HepG2 (cell line): ENCODE results near the gene GLG1.
"Not testable (repeated sequence)": the region's sequence is repeated elsewhere in the genome, so short reads cannot be mapped to it uniquely, and the experiment has no call there.

Experiments
- CTCF ChIP-seq: sonication (generic); formaldehyde crosslinking; IDR thresholded peaks from 2 replicates; pipeline ENCODE4 v1.5.0; 2020; ENCODE audit warnings: mild to moderate bottlenecking, missing genetic modification reagents, moderate library complexity
- EZH2 ChIP-seq: conservative IDR thresholded peaks from 2 replicates; pipeline ENCODE4 v1.6.1; 2012; ENCODE audit warnings: mild to moderate bottlenecking, low read depth, low read length, moderate library complexity
- MAZ ChIP-seq, 2 experiments: sonication (generic) in 1 of 2; formaldehyde crosslinking in 1 of 2; IDR thresholded peaks; 2 replicates each; pipeline versions ENCODE4 v1.5.0 to v1.6.1; 2012 to 2020; ENCODE audit warnings: low read depth in 2 of 2, mild to moderate bottlenecking in 2 of 2, borderline replicate concordance in 1 of 2, improper control_type of control experiment in 1 of 2, low read length in 1 of 2, missing genetic modification reagents in 1 of 2, moderate library complexity in 1 of 2
- MEF2D ChIP-seq: sonication (generic); formaldehyde crosslinking; IDR thresholded peaks from 2 replicates; pipeline ENCODE4 v1.5.1; 2020; ENCODE audit warnings: mild to moderate bottlenecking, missing genetic modification reagents
- TAF1 ChIP-seq: sonication (generic); formaldehyde crosslinking; IDR thresholded peaks from 2 replicates; pipeline ENCODE4 v1.4.0; 2020; ENCODE audit warnings: missing genetic modification reagents
- TCF7L2 ChIP-seq: IDR thresholded peaks from 2 replicates; pipeline ENCODE4 v1.6.1; 2011; ENCODE audit warnings: mild to moderate bottlenecking, low read depth, low read length, moderate library complexity
- ZNF296 ChIP-seq: sonication (generic); formaldehyde crosslinking; conservative IDR thresholded peaks from 2 replicates; pipeline ENCODE4 v1.5.0; 2020; ENCODE audit warnings: mild to moderate bottlenecking, missing genetic modification reagents
- ZNF30 ChIP-seq: sonication (generic); formaldehyde crosslinking; IDR thresholded peaks from 2 replicates; pipeline ENCODE4 v1.5.0; 2020; ENCODE audit warnings: mild to moderate bottlenecking, missing genetic modification reagents
- ZNF331 ChIP-seq: sonication (generic); formaldehyde crosslinking; IDR thresholded peaks from 2 replicates; pipeline ENCODE4 v1.4.0; 2020; ENCODE audit warnings: missing genetic modification reagents
- ZNF501 ChIP-seq: sonication (generic); formaldehyde crosslinking; IDR thresholded peaks from 2 replicates; pipeline ENCODE4 v1.5.1; 2020; ENCODE audit warnings: mild to moderate bottlenecking, moderate library complexity, missing genetic modification reagents

- not testable (repeated sequence) for TF ChIP-seq ZNF30; MAZ (IDR thresholded peaks at IDR 0.05; ENCODE audit: borderline replicate concordance, low read depth, low read length); MAZ (CRISPR knock-in tag; IDR thresholded peaks at IDR 0.05; ENCODE audit: low read depth); ZNF331 (CRISPR knock-in tag); ZNF296 (CRISPR knock-in tag); CTCF (CRISPR knock-in tag); TCF7L2; TAF1 (CRISPR knock-in tag); MEF2D (CRISPR knock-in tag); ZNF501 (CRISPR knock-in tag); EZH2
These were observed 194.0 kb downstream of the GLG1 start for GRCh38 chr16:74412775-74413390.
